GM19468 (cell line): Measurements from ENCODE around the gene APCDD1.

Experiments used
- ATAC-seq: cut with Tn5 transposase; IDR thresholded peaks from one replicate; pipeline ENCODE4 v1.9.1; 2021; ENCODE audit warnings: mild to moderate bottlenecking, moderate library complexity, moderate number of reproducible peaks; ENCODE audit not compliant: unreplicated experiment; ENCODE audit errors: extremely low read depth

The APCDD1 gene

GRCh38 chr18:10430677-10431076 lies 23.8 kb upstream of the APCDD1 start:
- ATAC-seq, result no peak

DNA sequence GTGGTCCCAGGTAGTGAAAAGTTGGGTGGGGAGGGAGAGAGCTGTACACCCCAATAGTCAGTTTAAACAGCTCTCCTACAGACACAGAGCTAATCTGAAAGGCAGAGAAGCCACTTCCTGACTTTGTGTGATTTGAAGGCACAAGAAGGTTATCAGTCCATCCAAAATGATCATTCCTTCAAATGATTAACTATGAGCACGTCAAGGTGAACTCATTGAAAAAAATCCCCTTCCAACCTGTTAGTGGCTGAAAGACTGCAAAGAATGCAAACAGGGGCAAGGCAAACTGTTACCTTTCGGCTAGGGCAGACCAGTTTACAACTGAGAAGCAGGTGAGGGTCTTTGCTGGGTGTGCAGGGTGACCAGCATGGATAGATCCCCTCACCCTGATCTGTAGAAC lies 22.8 kb upstream of the APCDD1 start:
- ATAC-seq, result no peak

DNA sequence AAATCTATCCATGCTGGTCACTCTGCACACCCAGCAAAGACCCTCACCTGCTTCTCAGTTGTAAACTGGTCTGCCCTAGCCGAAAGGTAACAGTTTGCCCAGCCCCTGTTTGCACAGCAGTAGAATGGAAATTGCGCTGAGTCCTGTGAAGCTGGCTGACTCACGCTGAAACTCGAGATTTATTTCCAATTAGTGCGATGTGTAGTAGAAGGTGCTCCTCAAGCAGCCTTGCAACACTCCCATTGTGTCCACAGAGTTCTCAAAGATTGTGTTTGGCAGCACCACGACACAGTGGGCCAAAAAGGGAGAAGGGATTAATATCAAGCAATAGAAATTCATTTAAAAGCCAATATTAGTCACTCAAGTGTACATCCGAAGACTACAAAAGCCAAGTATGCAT lies 21.7 kb upstream of the APCDD1 start:
- ATAC-seq, result no peak

- no peak for ATAC-seq
Measured at GRCh38 chr18:10436160-10436559, 18.3 kb upstream of the APCDD1 start.

GRCh38 chr18:10437837-10438236 lies 16.6 kb upstream of the APCDD1 start:
- ATAC-seq, result no peak

- no peak for ATAC-seq
Measured at GRCh38 chr18:10439898-10440297, 14.5 kb upstream of the APCDD1 start.

DNA sequence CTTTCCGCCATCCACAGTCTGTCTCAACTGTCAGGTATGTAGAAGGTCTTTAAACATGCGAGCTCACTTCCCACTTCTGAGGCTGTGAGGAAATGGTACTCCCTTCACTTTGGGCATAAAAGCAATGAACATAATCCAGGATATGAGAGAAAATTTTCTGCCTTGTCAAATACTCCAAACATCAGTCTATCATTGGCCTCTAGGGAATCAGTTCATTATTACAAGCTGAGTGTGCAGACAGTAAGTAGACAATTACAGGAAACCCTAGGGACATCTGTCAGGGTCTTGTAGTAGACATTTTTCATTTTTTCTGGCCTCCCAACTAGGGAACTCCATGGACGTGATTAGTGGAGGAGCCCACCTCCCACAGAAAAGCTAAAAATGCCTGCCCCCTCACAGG lies 13.6 kb upstream of the APCDD1 start:
- ATAC-seq, result no peak

- no peak for ATAC-seq
Measured at GRCh38 chr18:10441472-10441871, 13.0 kb upstream of the APCDD1 start.

GRCh38 chr18:10442551-10442971 lies 11.9 kb upstream of the APCDD1 start:
- no peak for ATAC-seq

DNA sequence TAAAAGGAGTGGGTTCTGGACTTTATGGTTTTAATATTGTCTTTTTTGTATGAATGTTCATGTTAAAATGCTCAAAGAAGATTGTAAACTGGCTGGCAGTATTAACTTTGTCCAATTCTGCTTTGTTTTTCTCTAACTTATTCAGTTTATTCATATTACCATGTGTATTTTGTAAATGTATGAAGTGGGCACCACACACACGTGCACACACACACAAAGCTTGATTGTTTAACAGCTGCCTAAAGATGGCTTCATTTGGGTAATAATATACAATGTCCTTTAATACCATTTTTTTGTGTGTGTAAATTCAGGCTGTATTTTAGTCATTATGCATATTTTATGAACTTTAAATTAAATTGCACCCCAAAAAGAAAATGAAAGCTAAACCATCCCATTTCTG lies 11.4 kb upstream of the APCDD1 start:
- no peak for ATAC-seq

- no peak for ATAC-seq
Measured at GRCh38 chr18:10444314-10445006, 10.0 kb upstream of the APCDD1 start.

- ATAC-seq, result no peak
Measured at GRCh38 chr18:10449396-10449795, 5.0 kb upstream of the APCDD1 start.

DNA sequence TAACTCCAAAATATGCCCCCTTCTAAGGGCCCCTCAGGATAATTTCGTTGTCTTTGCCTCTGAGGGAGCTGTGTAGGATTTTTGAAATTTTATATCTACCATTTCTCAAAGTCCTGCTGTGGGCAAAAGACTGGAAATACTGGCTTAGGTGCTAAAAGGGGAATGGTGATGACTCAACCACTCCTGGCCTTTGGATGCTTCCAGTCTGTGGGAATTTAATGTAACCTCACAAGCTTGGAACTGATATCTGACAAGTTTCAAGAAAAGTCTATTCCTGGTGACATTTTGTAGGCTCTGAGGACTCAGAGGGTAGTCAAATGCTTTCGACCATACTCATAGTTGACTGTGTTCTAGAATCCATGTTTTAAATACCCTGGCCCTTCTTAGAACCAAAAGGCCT lies 3.4 kb upstream of the APCDD1 start:
- ATAC-seq, result no peak

DNA sequence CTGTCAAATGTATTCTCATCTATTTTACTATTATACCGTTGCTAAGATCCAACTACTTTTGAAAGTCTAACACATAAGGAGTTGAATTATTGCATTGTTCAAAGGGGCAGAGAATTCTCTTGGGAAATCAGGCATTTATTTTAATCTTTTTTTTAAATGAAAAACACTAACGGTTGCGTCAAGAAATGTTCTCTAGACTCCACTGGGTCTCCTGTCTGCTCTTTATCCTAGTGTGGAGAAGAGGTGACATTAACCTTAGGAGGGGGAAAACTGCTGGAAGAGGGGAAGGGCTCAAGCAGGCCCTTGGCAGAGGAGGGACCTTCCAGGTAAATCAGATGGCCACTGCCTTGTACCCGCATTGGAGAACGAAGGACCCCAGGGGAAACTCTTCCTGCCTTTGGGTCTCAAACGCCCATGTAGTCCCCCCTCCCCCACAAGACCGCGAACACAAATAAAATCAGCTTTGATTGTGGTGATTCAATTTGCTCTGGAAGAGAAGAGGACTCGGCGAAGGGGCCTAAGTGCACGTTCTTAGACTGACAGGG lies 1.1 kb upstream of the APCDD1 start:
- no peak for ATAC-seq

- no peak for ATAC-seq
Measured at GRCh38 chr18:10454681-10455557, 484 bp downstream of the APCDD1 start.

- no peak for ATAC-seq
Measured at GRCh38 chr18:10455726-10456453, 1.5 kb downstream of the APCDD1 start.

GRCh38 chr18:10456718-10457117 lies 2.3 kb downstream of the APCDD1 start:
- no peak for ATAC-seq

DNA sequence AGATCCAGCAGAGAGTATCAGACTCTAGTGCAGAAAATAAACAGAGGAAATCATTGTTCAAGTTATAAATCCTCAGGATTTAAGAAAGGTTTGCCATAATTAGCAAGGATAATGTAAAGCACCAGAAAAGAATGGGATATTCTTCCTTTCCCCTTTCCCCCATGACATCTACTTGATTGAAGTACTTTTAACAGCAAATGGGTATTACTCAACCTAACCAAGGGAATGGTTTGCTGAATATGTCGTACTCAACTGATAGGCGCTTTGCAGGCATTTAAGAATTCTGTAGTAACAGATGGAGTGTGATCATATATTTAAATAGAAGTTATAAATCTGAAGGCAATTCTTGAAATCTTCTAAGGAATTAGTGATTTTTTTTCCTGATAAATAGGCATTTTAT lies 2.7 kb downstream of the APCDD1 start:
- no peak for ATAC-seq

DNA sequence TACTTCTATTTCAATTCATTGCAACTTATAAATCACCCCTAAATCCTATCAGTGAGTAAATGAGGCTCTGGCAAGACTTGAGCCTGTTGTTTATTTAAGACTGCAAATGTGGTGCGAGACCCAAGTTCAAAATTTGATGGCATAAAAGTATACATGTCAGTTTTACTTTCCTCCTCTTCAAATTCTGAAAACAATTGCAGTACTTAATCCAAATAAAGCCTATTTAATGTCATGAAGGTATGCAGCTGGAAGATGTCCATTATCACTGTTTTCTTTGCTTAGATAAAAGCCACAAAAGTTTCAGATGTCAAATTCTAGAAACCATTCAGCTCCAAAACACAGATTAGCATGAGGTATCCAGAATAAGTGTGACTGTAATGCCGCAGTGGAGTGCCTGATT lies 3.3 kb downstream of the APCDD1 start:
- ATAC-seq, result no peak

- ATAC-seq, result no peak
Measured at GRCh38 chr18:10458691-10459090, 4.3 kb downstream of the APCDD1 start.

DNA sequence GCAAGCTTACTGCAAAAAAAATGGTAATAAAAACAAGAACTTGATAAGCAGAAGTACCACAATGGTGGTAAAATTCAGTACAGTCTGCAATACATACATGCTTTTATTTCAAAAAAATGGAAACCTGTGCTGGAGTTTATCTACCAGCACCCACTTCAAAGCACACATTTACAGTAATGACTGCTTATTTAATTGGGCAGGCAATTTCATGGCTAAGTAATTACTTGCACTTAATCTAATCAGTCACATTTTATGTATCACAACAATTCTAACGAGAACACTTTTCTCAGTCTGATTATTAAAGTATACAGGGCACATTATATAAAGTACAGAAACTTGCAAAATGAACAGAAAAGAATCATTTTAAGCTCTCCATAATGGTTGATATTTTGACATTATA lies 5.2 kb downstream of the APCDD1 start:
- no peak for ATAC-seq
